Activated T-helper 9 cell treated with anti-CD3 and anti-CD28 coated beads, Interleukin-2, amount 50 U/mL, for 16 hours (primary cell): ENCODE data around the gene ZMYND11.
A peak's percentile ranks its signal among the peaks of the same experiment; 100 is the strongest.
"Not testable (repeated sequence)": the region's sequence is repeated elsewhere in the genome, so short reads cannot be mapped to it uniquely, and the experiment has no call there.

ENCODE experiments used
- DNase-seq: peaks from one replicate; pipeline ENCODE4 v3.0.0-alpha.2; 2020; ENCODE audit warnings: low read depth

Gene ZMYND11

GRCh38 chr10:248307-248706 lies 113.1 kb downstream of the ZMYND11 start:
- no peak for DNase-seq

DNA sequence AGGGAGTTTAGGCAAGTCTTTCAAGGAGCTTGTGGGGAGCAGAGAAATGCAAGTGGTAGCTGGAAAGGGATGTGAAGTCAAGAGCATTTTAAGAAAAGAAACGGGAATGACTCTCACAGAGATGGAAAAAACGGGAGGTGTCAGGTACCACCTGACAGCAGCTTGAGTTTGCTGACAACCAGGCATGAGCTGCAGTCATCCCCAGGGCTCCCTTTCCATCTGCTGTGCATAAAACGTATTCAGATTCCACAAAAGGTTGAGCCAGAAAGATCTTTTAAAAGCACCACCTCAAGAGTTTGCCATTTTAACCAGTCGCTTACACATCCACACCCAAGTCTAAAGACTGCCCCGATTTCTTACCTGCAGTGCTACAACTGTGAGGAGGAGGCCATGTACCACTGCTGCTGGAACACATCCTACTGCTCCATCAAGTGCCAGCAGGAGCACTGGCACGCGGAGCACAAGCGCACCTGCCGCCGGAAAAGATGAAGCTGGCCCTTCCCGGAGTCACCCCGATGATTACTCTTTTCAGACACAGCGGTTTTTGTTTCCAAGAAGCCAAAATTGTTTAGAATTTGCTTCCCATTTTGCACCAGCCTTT lies 116.8 kb downstream of the ZMYND11 start:
- DNase-seq = no peak

DNA sequence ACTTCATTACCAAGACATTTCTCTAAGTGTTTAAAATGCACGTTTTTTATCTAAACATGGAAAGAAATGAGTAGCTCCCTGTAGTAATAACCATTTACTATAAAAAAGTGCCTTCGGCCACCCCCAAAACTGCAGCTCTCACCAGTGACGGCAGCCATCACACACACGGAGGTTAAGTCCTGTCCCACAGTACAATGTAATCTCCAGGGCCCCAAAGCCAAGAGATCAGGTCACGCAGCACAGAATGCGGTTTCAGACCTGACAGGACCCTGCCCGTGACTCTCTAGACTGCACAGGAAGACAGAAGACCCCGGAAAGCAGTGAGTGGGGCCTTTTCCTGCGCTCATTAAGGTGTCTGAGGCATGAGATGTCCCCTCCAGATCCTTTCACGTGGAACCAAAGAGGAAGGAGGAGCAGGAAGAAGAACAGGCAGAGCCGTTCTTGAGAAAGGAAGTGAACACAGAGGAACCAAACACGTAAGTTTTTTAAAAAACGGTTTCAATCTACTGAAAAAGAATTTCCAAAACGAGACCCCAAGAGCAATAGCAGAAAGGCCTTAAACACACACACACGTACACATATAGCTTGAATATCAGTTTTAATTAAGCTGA lies 125.7 kb downstream of the ZMYND11 start:
- DNase-seq = no peak

GRCh38 chr10:264160-265073 lies 129.2 kb downstream of the ZMYND11 start:
- not testable (repeated sequence) for DNase-seq

DNA sequence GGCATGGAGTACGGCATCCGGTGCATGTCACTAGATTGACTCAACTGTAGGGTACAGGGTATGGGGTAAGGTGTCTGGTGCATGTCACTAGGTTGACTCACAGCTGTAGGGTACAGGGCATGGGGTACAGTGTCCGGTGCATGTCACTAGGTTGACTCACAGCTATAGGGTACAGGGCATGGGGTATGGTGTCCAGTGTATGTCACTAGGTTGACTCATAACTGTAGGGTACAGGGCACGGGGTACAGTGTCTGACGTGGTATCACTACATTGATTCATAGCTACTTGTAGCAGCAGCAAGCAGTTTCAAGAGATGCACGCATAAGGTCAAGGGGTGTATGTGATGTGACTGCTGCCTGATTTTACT lies 129.8 kb downstream of the ZMYND11 start:
- DNase-seq = not testable (repeated sequence)

DNA sequence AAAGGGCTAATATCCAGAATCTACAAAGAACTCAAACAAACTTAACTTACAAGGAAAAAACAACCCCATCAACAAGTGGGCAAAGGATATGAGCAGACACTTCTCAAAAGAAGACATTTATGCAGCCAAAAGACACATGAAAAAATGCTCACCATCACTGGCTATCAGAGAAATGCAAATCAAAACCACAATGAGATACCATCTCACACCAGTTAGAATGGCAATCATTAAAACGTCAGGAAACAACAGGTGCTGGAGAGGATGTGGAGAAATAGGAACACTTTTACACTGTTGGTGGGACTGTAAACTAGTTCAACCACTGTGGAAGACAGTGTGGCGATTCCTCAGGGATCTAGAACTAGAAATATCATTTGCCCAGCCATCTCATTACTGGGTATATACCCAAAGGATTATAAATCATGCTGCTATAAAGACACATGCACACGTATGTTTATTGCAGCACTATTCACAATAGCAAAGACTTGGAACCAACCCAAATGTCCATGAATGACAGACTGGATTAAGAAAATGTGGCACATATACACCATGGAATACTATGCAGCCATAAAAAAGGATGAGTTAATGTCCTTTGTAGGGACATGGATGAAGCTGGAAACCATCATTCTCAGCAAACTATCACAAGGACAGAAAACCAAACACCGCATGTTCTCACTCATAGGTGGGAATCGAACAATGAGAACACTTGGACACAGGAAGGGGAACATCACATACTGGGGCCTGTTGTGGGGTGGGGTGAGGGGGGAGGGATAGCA lies 130.7 kb downstream of the ZMYND11 start:
- not testable (repeated sequence) for DNase-seq

- no peak for DNase-seq
Measured at GRCh38 chr10:266974-267425, 131.7 kb downstream of the ZMYND11 start.

DNA sequence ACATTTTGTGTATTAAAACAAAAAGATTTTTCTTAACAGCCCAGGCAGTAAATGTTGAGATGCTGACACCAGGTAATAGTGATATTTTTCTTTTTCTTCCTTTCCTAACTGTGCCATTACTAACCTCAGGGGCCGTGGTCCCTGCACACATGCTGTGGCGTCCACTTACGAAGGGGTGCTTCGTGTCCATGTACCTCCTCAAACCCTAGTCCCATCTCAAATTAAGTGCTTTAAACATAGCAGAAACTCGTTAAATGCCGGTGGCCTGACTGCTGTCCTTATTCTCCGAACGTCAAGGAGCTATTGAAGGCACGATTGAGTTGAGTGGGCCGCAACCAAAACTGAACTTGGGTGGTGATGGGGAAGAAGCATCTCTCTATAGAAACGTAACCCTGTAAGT lies 132.4 kb downstream of the ZMYND11 start:
- no peak for DNase-seq

DNA sequence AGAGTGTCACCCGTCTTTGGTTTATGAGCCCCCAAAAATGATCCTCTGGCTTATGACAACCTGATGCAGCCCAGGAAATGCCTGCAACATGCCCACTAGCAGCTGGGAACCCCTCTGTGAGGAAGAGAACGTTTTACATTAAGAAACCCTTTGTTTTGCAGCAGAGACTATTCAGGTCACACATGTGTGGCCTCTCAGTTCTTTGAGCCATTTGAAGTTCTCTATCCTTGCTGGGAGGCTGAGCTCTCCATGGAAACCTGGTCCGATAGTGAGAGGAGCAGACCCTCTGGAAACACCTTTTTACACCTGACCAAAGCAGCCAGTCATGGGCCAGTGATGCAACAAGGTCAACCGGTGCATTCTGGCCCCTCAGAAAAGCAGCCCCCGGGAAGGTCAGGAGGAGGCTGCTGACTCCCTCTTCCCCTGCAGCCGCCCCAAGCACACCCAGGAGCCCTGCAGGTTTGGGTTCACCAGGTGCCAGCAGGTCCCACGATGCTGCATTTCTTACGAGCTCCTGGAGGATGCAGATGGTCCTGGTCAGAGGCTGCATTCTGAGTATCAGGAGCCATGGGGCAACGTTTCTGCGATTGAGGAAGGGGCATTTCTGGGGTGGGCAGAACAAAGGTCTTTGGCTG lies 134.3 kb downstream of the ZMYND11 start:
- no peak for DNase-seq

DNA sequence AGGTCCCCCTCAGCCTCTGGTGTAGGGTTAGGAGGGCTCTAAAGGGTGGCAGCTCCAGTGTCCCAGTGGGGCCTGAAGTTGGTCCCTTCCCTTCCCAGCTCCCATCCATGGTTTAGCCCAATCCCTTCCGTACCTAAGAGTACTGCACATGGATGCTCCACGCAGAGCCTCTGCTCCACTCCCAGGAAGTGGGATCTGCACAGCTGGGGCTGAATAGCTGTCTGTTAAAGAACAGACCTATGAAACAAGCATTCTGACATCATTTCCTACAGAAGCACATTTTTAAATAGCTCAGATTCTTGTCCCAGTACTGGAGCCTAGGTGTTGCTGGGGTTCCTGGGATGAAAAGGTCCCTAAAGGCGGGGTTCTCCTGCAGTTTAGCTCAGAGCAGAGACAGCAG lies 135.9 kb downstream of the ZMYND11 start:
- DNase-seq = no peak

- no peak for DNase-seq
Measured at GRCh38 chr10:271722-272121, 136.5 kb downstream of the ZMYND11 start.

DNA sequence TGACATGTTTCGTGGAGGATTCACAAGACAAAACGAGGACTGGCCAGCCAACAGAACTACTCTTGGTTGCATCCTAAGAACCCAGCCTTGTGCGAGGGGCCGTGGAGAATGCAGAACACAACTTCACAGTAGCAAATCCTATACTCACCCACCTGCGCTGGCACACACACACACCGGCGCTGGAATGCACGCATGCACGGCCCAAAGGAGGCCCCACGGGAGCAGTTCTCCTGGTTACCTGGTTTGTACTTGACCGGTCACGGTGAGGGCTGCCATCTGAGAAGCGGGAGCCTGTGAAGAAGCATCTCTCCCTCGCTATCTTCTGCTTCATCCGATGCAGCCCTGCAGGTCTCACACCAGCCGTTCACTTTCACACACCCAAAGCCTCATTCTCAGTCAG lies 137.8 kb downstream of the ZMYND11 start:
- no peak for DNase-seq

DNA sequence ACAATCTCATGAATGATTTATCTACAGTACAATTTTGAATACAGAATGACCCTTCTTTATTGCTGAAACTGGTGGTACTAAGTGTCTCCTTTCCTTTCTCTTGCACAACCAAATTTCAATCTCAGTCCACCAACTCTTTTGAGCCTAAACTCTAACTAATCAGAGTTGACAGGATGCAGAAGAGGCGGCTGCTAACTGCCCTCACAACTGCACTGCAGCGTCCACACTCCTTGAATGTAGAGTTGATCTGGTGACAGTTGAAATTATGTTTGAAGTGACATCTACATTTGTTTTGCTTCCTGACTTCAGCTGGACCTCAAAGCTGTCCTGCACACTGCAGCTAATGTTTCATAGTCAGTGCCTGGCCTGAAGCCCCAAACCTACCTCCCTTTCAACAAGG lies 139.6 kb downstream of the ZMYND11 start:
- no peak for DNase-seq

- no peak for DNase-seq
Measured at GRCh38 chr10:275680-276079, 140.4 kb downstream of the ZMYND11 start.

GRCh38 chr10:277963-278362 lies 142.7 kb downstream of the ZMYND11 start:
- no peak for DNase-seq

GRCh38 chr10:278707-279106 lies 143.5 kb downstream of the ZMYND11 start:
- no peak for DNase-seq

DNA sequence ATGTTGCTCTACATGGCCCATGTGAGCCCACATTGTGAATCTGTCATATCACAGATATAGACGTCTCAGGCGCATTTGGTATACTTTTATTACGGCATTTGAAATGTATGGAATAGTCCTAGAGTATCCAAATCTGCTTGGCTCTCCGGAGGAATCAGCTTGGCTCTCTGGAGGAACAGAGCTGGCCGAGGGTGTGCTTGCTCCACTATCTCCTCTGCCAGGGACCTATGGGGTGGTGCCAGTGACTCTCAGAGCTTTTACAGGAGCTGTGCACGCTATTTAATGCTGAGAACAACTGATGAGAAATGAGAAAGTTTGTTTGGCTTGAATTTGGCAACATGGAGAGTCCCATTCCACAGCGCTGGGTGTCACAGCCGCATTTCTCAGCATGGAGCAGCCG lies 144.0 kb downstream of the ZMYND11 start:
- DNase-seq = no peak

GRCh38 chr10:279655-280054 lies 144.4 kb downstream of the ZMYND11 start:
- no peak for DNase-seq

GRCh38 chr10:282294-283139 lies 147.3 kb downstream of the ZMYND11 start:
- DNase-seq = no peak

DNA sequence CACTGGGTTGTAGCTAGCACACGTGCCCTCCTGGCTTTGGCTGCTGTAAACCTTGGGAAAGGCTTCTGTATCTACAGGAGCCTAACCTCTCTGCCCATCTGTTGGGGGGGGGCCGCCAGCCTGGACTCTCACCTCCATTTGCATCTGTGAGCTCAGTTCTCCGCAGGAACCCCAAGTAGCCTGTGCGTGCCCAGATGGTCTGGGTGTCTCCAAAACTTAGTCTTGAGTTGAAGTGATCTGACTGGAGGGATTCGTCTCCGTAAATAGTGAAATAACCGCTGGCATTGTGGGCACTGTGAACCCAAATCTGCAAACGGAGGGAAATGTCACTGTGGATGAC lies 147.9 kb downstream of the ZMYND11 start:
- no peak for DNase-seq

DNA sequence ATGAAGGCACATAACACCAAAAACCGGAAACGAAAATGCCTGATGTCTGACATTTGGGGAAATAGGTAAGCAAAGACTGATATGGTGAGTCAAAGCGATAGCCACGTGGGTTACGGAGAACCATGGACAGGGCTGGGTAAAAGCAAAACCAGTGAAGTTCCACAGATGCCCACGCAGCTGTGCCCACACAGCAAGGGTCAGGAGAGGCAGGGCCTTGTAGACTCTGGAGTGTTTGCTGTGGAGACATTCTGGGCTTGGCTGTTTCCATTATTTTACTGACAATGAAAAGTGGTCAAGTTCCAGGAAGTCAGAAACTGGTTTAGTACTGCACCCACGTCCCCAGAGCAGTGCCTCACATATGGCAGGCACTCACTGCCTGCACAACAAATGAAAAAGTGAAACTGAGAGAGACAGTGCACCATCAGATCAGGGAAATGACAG lies 148.7 kb downstream of the ZMYND11 start:
- peak; percentile 31 for DNase-seq
